NCI-H2081 treated with DMSO at 0.1 percent for 48 hours (cell line): ENCODE measurements around the gene TBX4.

Experiments
- DNase-seq: peaks from one replicate; lab custom pipeline; 2025; lab: John Stamatoyannopoulos, UW

TBX4 gene

GRCh38 chr17:61452301-61453290 is at the start of gene TBX4:
TBX4 (plus strand) TSS chr17:61452422; CDS start chr17:61456491, 4,069 bp downstream.
- no peak for DNase-seq

GRCh38 chr17:61402978-61403800 is 49.0 kb upstream of the TBX4 start:
- DNase-seq = peak; percentile 14

GRCh38 chr17:61403801-61404662 is 48.2 kb upstream of the TBX4 start:
- DNase-seq = no peak

- DNase-seq = no peak
Observed at GRCh38 chr17:61404663-61404912, 47.6 kb upstream of the TBX4 start.

- no peak for DNase-seq
Observed at GRCh38 chr17:61404913-61405685, 47.1 kb upstream of the TBX4 start.

GRCh38 chr17:61405686-61406536 is 46.3 kb upstream of the TBX4 start:
- DNase-seq = no peak

GRCh38 chr17:61406537-61406845 is 45.7 kb upstream of the TBX4 start:
- DNase-seq = no peak

- DNase-seq = no peak
Observed at GRCh38 chr17:61406971-61407911, 45.0 kb upstream of the TBX4 start.

- DNase-seq = no peak
Observed at GRCh38 chr17:61408151-61409041, 43.8 kb upstream of the TBX4 start.

- no peak for DNase-seq
Observed at GRCh38 chr17:61409301-61410112, 42.7 kb upstream of the TBX4 start.

- no peak for DNase-seq
Observed at GRCh38 chr17:61410141-61411010, 41.8 kb upstream of the TBX4 start.

GRCh38 chr17:61411011-61411260 is 41.3 kb upstream of the TBX4 start:
- DNase-seq = no peak

GRCh38 chr17:61411261-61412142 is 40.7 kb upstream of the TBX4 start:
- DNase-seq = no peak

GRCh38 chr17:61412143-61412859 is 39.9 kb upstream of the TBX4 start:
- DNase-seq = peak; percentile 15
